AG09319 (cell line): ENCODE data around the gene HS3ST1.

ENCODE experiments used
- DNase-seq: peaks from one replicate; pipeline ENCODE4 v3.0.0-alpha.2; 2010; ENCODE audit warnings: low read depth; ENCODE audit errors: extremely low read depth
- TF ChIP-seq, protein P1 (sequence below): IDR thresholded peaks from 2 replicates; pipeline ENCODE4 v1.5.1; 2011; ENCODE audit warnings: low read depth, mild to moderate bottlenecking, inconsistent platforms, low read length, moderate library complexity

The HS3ST1 gene

DNA sequence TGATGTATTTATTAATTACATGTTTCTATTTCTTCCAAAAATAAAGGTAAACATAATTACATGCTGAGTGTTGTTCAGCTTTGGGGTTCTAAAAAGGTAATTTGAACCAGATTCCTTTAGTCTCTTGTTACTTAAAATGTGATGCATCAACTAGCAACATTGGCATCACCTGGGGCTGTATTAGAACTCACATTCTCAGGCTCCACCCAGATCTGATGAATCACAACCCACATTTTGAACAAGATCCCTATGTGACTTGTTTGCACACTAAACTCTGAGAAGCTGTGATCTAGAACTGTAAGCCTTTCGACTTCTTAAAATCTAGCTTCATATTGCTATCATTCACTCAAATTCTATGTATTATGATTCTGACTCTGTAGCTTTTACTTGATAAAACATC lies 23.0 kb upstream of the HS3ST1 start:
- TF ChIP-seq, protein P1, sequence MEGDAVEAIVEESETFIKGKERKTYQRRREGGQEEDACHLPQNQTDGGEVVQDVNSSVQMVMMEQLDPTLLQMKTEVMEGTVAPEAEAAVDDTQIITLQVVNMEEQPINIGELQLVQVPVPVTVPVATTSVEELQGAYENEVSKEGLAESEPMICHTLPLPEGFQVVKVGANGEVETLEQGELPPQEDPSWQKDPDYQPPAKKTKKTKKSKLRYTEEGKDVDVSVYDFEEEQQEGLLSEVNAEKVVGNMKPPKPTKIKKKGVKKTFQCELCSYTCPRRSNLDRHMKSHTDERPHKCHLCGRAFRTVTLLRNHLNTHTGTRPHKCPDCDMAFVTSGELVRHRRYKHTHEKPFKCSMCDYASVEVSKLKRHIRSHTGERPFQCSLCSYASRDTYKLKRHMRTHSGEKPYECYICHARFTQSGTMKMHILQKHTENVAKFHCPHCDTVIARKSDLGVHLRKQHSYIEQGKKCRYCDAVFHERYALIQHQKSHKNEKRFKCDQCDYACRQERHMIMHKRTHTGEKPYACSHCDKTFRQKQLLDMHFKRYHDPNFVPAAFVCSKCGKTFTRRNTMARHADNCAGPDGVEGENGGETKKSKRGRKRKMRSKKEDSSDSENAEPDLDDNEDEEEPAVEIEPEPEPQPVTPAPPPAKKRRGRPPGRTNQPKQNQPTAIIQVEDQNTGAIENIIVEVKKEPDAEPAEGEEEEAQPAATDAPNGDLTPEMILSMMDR, result no peak
- DNase-seq, result no peak

DNA sequence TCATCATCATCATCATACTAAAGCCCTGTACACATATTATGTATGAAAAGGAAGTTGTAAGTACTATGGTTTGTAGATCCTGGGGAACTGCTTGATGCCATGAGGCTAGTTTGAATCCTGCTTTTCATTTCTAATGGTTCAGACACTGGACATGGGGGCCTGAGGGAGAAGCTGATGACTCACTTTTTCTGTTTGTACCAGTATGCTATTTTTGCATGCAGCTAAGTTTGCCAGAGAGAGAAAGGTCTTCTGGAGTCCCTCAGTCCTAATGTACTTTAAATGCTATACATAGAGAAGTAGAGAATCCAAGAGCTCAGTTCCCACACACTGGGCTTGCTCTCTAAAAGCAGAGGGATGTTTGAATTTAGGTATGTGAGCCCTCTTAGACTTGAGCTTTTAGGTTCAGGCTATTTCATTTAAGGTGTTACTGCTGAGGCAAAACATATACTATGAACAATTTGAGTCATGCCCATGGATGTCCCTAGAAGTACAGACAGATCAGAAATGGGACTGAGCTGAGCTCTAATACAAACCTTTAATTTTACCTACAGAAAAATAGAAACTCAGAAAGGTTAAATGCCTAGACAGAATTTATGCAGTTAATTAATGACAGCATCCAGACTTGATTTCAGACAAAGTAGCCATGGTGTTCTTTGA lies 17.6 kb upstream of the HS3ST1 start:
- no peak for DNase-seq
- TF ChIP-seq, protein P1, result no peak

DNA sequence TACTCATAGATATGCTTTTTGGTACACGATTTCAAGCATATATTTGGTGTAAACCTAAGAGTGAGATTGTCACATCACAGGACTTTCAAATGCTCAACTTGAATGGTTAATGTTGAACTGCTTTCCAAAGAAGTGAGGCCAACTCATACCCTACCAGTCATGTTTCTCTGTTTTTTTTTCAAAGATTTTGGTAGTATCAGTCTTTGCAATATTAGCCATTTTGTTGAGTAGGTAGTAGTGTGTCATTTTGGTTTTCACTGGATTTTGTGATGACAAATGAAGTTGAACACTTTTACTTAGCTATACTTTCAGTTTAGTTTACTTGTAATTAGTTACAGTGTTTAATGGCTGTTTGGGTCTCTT lies 12.5 kb upstream of the HS3ST1 start:
- no peak for DNase-seq
- TF ChIP-seq, protein P1, result no peak

DNA sequence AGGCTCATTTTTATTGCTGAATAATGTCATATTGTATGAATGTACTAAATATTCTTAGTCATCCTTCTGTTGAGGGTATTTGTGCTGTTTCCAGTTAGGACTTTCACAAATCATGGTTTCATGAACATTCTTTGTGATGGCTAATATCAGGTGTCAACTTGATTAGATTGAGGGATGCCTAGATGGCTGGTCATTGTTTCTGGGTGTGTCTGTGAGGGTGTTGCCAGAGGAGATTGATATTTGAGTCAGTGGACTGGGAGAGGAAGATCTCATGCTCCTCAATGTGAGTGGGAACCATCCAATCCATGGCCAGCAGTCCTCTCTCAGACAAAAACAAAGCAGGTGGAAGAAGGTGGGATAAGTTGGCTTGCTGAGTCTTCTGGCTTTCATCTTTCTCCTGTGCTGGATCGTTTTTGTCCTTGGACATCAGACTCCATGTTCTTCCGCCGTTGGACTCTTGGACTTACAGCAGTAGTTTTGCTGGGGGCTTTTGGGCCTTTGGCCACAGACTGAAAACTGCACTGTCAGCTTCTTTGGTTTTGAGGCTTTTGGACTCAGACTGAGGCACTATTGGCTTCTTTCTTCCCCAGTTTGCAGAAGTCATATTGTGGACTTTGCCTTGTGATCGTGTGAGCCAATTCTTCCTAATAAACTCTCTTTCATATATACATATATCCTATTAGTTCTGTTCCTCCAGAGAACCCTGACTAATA lies 11.9 kb upstream of the HS3ST1 start:
- TF ChIP-seq, protein P1, result no peak
- DNase-seq, result no peak

DNA sequence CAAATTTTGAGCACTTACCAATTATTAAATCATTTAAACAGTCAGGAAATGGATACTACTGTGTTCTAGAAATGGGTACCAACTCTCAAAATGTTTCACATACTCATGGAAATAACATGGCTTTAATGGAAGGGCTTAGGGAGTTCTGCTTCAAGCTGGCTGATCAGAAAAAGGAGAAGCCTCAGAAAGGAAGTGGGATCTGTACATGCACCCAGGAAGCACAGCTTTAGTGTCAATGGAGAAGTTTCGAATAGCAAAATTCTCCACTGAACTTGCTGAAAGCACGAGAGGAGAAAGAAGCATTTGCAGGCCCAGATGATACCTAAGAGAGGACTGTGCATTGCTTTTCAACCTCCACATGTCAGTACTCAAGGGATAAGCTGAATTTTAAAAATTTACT lies 11.1 kb upstream of the HS3ST1 start:
- TF ChIP-seq, protein P1, result no peak
- DNase-seq, result no peak

DNA sequence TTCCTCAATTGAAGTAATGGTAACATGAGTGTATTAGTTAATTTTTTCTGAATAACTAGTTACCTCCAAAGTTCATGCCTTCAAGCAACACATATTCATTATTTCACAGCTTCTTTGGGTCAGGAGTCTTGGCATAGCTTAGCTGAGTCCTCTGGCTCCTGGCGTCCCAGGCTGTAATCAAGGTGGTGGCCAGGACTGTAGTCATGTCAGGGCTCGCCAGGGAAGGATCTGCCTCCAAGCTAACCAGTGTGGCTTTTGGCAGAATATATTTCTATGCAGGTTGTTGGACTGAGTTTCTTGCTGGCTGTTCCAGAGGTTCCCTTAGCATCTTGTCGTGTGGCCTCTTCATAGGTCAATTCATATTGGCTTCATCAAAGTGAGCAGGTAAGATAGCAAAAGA lies 10.0 kb upstream of the HS3ST1 start:
- TF ChIP-seq, protein P1, result no peak
- no peak for DNase-seq

DNA sequence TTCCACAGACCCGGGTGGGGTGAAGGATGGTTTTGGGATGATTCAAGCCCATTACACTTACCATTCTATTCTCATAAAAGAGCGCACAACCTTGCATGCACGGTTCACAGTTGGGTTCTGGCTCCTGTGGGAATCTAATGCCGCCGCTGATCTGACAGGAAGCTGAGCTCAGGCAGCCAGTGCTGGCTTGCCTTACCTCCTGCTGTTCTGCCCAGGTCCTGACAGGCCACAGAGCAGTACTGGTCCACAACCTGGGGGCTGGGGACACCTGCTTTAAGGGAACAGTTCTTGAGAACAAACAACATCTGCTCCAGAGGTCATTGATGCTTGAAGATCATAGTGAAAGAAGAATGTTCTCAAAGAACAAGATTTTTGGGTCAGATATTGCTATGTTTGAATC lies 8.0 kb upstream of the HS3ST1 start:
- DNase-seq, result no peak
- TF ChIP-seq, protein P1, result no peak
